Natural killer cell (primary cell): ENCODE data around the gene CDH23. TPM values are rescaled to one million over a fixed set of nuclear protein-coding genes. Genes with fewer than 3 reads are reported as not detected.
A peak's percentile ranks its signal among the peaks of the same experiment; 100 is the strongest.

ENCODE experiments used
- ATAC-seq, 3 donors: fragments of 150-1000 bp in 2 of 3; fragments of 200-7000 bp in 1 of 3; cut with Tn5 transposase; 1 replicate in 1 of 3; 2 replicates in 2 of 3; pipeline ENCODE4 v1.10.0; 2021; ENCODE audit warnings: mild to moderate bottlenecking in 2 of 3, moderate library complexity in 2 of 3
- DNase-seq, 2 donors: peaks; one replicate each; pipeline versions ENCODE4 v3.0.0 to v3.0.0-alpha.2; 2013 to 2021; ENCODE audit warnings: mixed read lengths in 1 of 2
- H3K27ac ChIP-seq: one replicate; pipeline ENCODE4 v1.5.1; 2013; ENCODE audit warnings: mild to moderate bottlenecking, low read length
- H3K27me3 ChIP-seq: one replicate; pipeline ENCODE4 v1.6.1; 2013; ENCODE audit warnings: low read length; ENCODE audit not compliant: control insufficient read depth, insufficient read depth
- H3K36me3 ChIP-seq: one replicate; pipeline ENCODE4 v1.6.1; 2013; ENCODE audit warnings: low read length; ENCODE audit not compliant: control insufficient read depth, insufficient read depth
- H3K4me1 ChIP-seq: one replicate; pipeline ENCODE4 v1.6.1; 2013; ENCODE audit warnings: low read length; ENCODE audit not compliant: control insufficient read depth, insufficient read depth
- H3K4me3 ChIP-seq: one replicate; pipeline ENCODE4 v1.5.1; 2013; ENCODE audit warnings: low read length
- H3K9me3 ChIP-seq: one replicate; pipeline ENCODE4 v1.6.1; 2013; ENCODE audit warnings: low read length; ENCODE audit not compliant: control insufficient read depth, insufficient read depth
- H3K27ac Mint-ChIP-seq, 2 donors: one replicate each; pipeline ENCODE4 v1.8.0; 2022; ENCODE audit warnings: mild to moderate bottlenecking in 2 of 2, mixed read lengths in 2 of 2, moderate library complexity in 1 of 2
- H3K27me3 Mint-ChIP-seq, 2 donors: one replicate each; pipeline ENCODE4 v1.8.0; 2022; ENCODE audit warnings: low read depth in 2 of 2, mixed read lengths in 2 of 2
- H3K36me3 Mint-ChIP-seq: one replicate; pipeline ENCODE4 v1.8.0; 2022; ENCODE audit warnings: mixed read lengths
- H3K4me1 Mint-ChIP-seq, 2 donors: one replicate each; pipeline ENCODE4 v1.8.0; 2022; ENCODE audit warnings: mixed read lengths in 2 of 2
- H3K4me3 Mint-ChIP-seq: one replicate; pipeline ENCODE4 v1.8.0; 2022; ENCODE audit warnings: mild to moderate bottlenecking, moderate library complexity, mixed read lengths
- H3K9me3 Mint-ChIP-seq, 2 donors: one replicate each; pipeline ENCODE4 v1.8.0; 2022; ENCODE audit warnings: mixed read lengths in 2 of 2
- CTCF ChIP-seq: fragments of 200-600 bp; IDR thresholded peaks from one replicate; pipeline ENCODE4 v1.8.0; 2022; ENCODE audit warnings: antibody characterized with exemption
- WGBS: methylation state at CpG from one replicate; pipeline ENCODE4 v1.1.7; 2013; ENCODE audit warnings: missing lambda C conversion rate; ENCODE audit not compliant: insufficient coverage; 5-methylcytosine and 5-hydroxymethylcytosine counted together
- intact Hi-C: fragments of 100-400 bp; cut with micrococcal nuclease; formaldehyde crosslinking; loops from one replicate; pipeline ENCODE4 v1.14.2; 2022
- total RNA-seq, 4 donors: library from RNA; stranded (reverse); fragments of 120-200 nt in 1 of 4; gene quantifications; one replicate each; pipeline versions ENCODE4 v1.2.3 to v1.2.4, GENCODE V29; 2013 to 2022

CDH23 gene
- total RNA-seq, 3 donors from 2014 or later (not counting 1 experiment from before 2014, with no cell fraction given): 1.2 to 6.0 (median 4.3) TPM

DNA sequence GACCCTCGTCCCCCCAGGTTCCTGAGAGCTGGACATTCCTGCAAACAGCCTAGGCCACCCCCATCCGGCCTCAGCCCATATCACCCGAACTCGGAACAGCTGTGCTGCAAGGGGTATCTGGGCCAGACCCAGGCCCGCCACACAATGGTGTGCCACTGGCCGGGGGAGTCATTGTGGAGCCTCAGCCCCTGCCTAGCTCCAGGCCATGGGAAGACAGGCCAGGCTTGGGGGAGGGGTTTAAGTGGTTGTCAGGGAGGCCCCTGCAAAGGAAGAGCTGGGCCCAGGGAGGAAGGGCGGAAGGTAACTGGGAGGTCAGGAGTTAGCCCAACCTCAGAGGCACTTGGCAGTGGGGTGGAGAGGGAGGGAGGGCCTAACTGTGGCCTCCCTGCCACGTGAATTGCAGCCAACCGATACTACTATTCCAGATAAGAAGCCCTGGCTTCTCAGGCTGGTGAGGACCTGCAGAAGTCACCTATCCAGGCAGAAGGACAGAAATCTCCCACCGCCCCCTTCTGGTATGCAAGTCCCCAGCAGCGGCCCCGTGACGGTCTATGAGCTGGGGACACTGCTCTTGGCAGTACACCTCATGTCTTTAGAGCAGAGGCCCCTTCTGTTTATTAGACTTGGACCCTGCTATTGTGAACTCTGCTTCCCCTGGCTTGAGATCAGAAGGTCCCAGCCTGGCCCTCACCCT is 349.8 kb downstream of the CDH23 start:
- DNase-seq (peak in 1 of 2 donors; percentile 53), ATAC-seq (no peak)
- no peak for TF ChIP-seq CTCF
- Histone ChIP-seq H3K9me3 (no peaks in the 10 kb centered on the region), H3K27ac (peak overlapping the region; percentile 81), H3K4me1 (peaks cover 99% of the 10 kb centered on the region), H3K36me3 (peaks cover 17% of the 10 kb centered on the region), H3K27me3 (no peaks in the 10 kb centered on the region), H3K4me3 (no peak overlapping the region)
- no peaks in the 10 kb centered on the region for H3K36me3 Mint-ChIP-seq
- no peaks in the 10 kb centered on the region for H3K9me3 Mint-ChIP-seq
- peaks cover 82 to 94% of the 10 kb centered on the region in 2 donors for H3K4me1 Mint-ChIP-seq
- intact Hi-C loops: no loop called here
- peak overlapping the region; percentile 84 for H3K4me3 Mint-ChIP-seq
- H3K27me3 Mint-ChIP-seq: no peaks in the 10 kb centered on the region
- H3K27ac Mint-ChIP-seq: peak overlapping the region; percentile 96
- 65% methylated on average over 13 of the region's 13 CpGs for WGBS

DNA sequence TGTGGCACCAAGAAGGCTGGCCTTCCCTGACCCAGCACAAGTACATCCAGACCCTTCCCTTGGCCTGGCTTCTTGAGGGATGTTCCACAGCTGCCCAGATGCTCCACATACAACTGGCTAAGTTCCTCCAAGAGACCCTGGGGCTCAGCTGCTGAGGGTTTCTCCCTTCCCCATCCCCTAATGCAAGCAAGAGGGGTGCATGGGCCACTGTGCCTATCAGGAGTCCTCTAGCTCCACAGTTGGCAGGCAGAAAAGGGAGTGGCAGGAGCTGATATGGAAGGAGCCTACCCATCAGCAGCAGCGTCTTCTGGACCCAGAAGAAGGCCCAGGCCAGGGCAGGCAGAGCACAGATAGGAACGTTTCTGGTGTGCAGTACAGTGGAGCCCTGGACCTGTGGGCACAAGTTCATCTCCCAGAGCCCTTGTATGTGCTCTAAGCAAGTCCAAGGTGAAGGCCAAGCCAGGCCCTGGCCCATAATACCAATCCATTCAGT is 350.4 kb downstream of the CDH23 start:
- peak overlapping the region; percentile 84 for H3K4me3 Mint-ChIP-seq
- H3K9me3 Mint-ChIP-seq: no peaks in the 10 kb centered on the region
- no peak for TF ChIP-seq CTCF
- H3K27me3 Mint-ChIP-seq: no peaks in the 10 kb centered on the region
- DNase-seq: no peak
- Histone ChIP-seq H3K36me3 (peaks cover 23% of the 10 kb centered on the region), H3K4me3 (no peak overlapping the region), H3K4me1 (peaks cover 99% of the 10 kb centered on the region), H3K27ac (peak overlapping the region; percentile 81), H3K9me3 (no peaks in the 10 kb centered on the region), H3K27me3 (no peaks in the 10 kb centered on the region)
- no peaks in the 10 kb centered on the region for H3K36me3 Mint-ChIP-seq
- WGBS: 90% methylated on average over 2 of the region's 2 CpGs
- intact Hi-C loops: no loop called here
- peaks cover 82 to 94% of the 10 kb centered on the region in 2 donors for H3K4me1 Mint-ChIP-seq
- peak overlapping the region; percentile 96 for H3K27ac Mint-ChIP-seq
- ATAC-seq: no peak

DNA sequence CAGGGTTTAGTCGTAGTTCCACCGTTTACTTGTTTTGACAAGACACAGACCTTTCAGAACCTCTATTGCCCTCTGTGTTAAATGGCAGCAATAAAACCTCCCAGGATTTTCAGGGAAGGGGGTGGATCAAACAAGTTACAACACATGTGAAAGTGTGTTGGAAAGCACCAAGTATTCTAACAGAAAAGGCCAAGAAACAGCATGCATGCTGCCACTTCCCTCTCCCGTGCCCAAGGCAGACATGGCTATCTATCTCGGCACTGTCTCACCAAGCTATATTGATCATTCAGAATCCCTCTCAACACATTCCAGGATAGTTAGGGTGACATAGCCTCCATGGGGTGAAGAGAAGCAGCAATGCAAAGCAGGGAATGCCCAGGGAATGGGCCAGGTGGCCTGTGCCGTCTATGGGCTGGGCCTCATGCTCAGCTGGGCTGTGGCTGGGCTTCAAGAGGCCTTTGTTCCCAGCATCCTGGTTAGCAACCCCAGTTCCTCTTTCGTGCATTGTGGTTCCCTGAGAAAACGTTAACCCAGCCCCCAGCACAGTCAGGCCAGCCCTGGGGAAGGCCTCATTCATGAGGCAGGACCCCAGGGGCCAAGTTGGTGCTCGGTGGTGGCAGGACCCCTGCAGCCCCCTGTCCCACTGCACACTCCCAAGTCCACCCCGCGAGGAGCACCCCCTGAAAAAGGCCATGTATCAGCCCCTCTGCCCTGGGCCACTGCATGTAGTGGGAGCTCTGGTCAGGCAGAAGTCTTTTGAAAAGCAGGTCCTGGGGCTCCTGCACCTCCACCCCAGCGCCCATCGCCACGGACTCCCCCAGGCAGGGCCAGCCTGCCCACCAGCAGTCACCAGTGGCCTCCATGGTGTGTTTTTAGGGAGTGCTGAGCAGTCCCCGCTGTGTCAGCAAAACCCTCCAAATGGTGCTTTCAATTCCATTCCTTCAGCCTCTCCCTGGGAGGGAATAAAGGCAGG is 351.1 kb downstream of the CDH23 start:
- Mint-ChIP-seq H3K4me1 (peaks cover 82 to 94% of the 10 kb centered on the region in 2 donors), H3K4me3 (peak overlapping the region; percentile 84), H3K27me3 (no peaks in the 10 kb centered on the region), H3K36me3 (no peaks in the 10 kb centered on the region), H3K27ac (peak overlapping the region; percentile 96), H3K9me3 (no peaks in the 10 kb centered on the region)
- Histone ChIP-seq H3K36me3 (peaks cover 31% of the 10 kb centered on the region), H3K9me3 (no peaks in the 10 kb centered on the region), H3K27ac (peak overlapping the region; percentile 81), H3K4me1 (peaks cover 99% of the 10 kb centered on the region), H3K27me3 (no peaks in the 10 kb centered on the region), H3K4me3 (no peak overlapping the region)
- intact Hi-C loops: loop anchor here (2.0 kb wide), 2 partner anchors 21 kb away; no protein-coding TSS in a partner anchor
- ATAC-seq (no peak), DNase-seq (peak in 1 of 2 donors; percentile 47)
- WGBS: 46% methylated on average over 13 of the region's 14 CpGs
- TF ChIP-seq CTCF: no peak
